K562 (cell line): ENCODE results near the gene NEK2. TPM values are rescaled to one million over a fixed set of nuclear protein-coding genes. Genes with fewer than 3 reads are reported as not detected.

Experiments used
- ATAC-seq: fragments of 200-7000 bp; cut with Tn5 transposase; 3 replicates; pipeline ENCODE4 v1.9.1; 2020; ENCODE audit warnings: moderate library complexity
- BruUV-seq: library from RNA; stranded (reverse); fragments of 400-500 nt; replicated peaks from 2 replicates; lab custom pipeline; 2021; lab: Mats Ljungman, UMichigan
- CTCF ChIA-PET: fragments of 300-600 bp; formaldehyde crosslinking; extraction: SDS; loops from one replicate; lab custom pipeline; 2021; ENCODE audit warnings: low intra/inter-chr PET ratio; lab: Yijun Ruan, JAX
- POLR2A ChIA-PET: fragments of 300-600, 350-650 bp; sonication (Branson Sonifier 250); formaldehyde crosslinking; extraction: SDS; loops from one replicate; lab custom pipeline; 2021; ENCODE audit warnings: antibody characterized with exemption, inconsistent platforms; lab: Yijun Ruan, JAX
- DNase-seq, 4 experiments: peaks; one replicate each; pipeline versions ENCODE4 v3.0.0 to v3.0.0-alpha.2; 2011 to 2018; ENCODE audit warnings: low spot score in 3 of 4, mixed read lengths in 3 of 4; ENCODE audit errors: extremely low read depth in 1 of 4
- FAIRE-seq: peaks from 2 replicates; lab custom pipeline; 2011; peaks lifted over from hg19 to GRCh38; lab: Jason Lieb, UNC
- H2AFZ ChIP-seq: 2 replicates; pipeline ENCODE4 v1.6.0; 2011; ENCODE audit warnings: low read depth, low read length, control low read depth, inconsistent platforms
- H3K27ac ChIP-seq: fragments of 200-600 bp; 3 replicates; pipeline ENCODE4 v1.8.0; 2011; ENCODE audit warnings: low read depth, mild to moderate bottlenecking, control low read depth, inconsistent platforms, low read length, moderate library complexity, mixed read lengths; ENCODE audit errors: extremely low read depth
- H3K27me3 ChIP-seq, 2 experiments: fragments of 300-600 bp in 1 of 2; 2 replicates in 1 of 2; 3 replicates in 1 of 2; pipeline versions ENCODE4 v1.6.0 to v1.8.0; 2011; ENCODE audit warnings: inconsistent platforms in 2 of 2, low read length in 2 of 2, mild to moderate bottlenecking in 1 of 2, mixed read lengths in 1 of 2, moderate library complexity in 1 of 2; ENCODE audit not compliant: control insufficient read depth in 2 of 2, insufficient read depth in 2 of 2
- H3K36me3 ChIP-seq: fragments of 300-600 bp; 3 replicates; pipeline ENCODE4 v1.8.0; 2011; ENCODE audit warnings: mild to moderate bottlenecking, low read length, inconsistent platforms; ENCODE audit not compliant: control insufficient read depth, insufficient read depth
- H3K4me1 ChIP-seq, 2 experiments: fragments of 200-600 bp in 1 of 2; replicated peaks in 1 of 2; 2 replicates in 1 of 2; 3 replicates in 1 of 2; pipeline versions ENCODE4 v1.5.1 to v1.8.0; 2011; ENCODE audit warnings: inconsistent platforms in 2 of 2, low read length in 2 of 2, mild to moderate bottlenecking in 1 of 2, mixed read lengths in 1 of 2, moderate library complexity in 1 of 2; ENCODE audit not compliant: control insufficient read depth in 2 of 2, insufficient read depth in 2 of 2
- H3K4me2 ChIP-seq: 2 replicates; pipeline ENCODE4 v1.6.1; 2011; ENCODE audit warnings: low read length, control low read depth, inconsistent platforms, mixed read lengths; ENCODE audit not compliant: insufficient read depth
- H3K4me3 ChIP-seq: fragments of 200-600 bp; sonication (generic), shearing (Covaris generic); 2 replicates; pipeline ENCODE4 v1.5.1; 2016; ENCODE audit warnings: control low read depth, inconsistent platforms
- H3K79me2 ChIP-seq: fragments of 200-600 bp; 3 replicates; pipeline ENCODE4 v1.8.0; 2011; ENCODE audit warnings: low read length, inconsistent platforms; ENCODE audit not compliant: control insufficient read depth, insufficient read depth
- H3K9ac ChIP-seq, 2 experiments: 2 replicates each; pipeline versions ENCODE4 v1.6.0 to v1.6.1; 2011; ENCODE audit warnings: low read depth in 2 of 2, low read length in 2 of 2, control low read depth in 1 of 2, inconsistent platforms in 1 of 2, mild to moderate bottlenecking in 1 of 2, mixed read lengths in 1 of 2; ENCODE audit not compliant: insufficient read depth in 1 of 2
- H3K9me1 ChIP-seq: one replicate; pipeline ENCODE4 v1.6.0; 2011; ENCODE audit warnings: inconsistent platforms, mild to moderate bottlenecking, low read length, moderate library complexity; ENCODE audit not compliant: control insufficient read depth, insufficient read depth
- H3K9me3 ChIP-seq: replicated peaks from 2 replicates; pipeline ENCODE4 v1.5.1; 2011; ENCODE audit warnings: low read depth, low read length, inconsistent platforms; ENCODE audit not compliant: control insufficient read depth, insufficient read depth
- H4K20me1 ChIP-seq: replicated peaks from 2 replicates; pipeline ENCODE4 v1.6.1; 2011; ENCODE audit warnings: low read length, inconsistent platforms, mixed read lengths; ENCODE audit not compliant: control insufficient read depth, insufficient read depth
- ARID1B ChIP-seq: fragments of 450-650 bp; IDR thresholded peaks from 2 replicates; pipeline ENCODE4 v1.6.1; 2016; ENCODE audit warnings: antibody characterized with exemption, mild to moderate bottlenecking, inconsistent platforms
- CBFA2T2 ChIP-seq: fragments of 450-650 bp; conservative IDR thresholded peaks from 2 replicates; pipeline ENCODE4 v1.6.1; 2017; ENCODE audit warnings: mild to moderate bottlenecking
- CBFA2T3 ChIP-seq: fragments of 450-650 bp; IDR thresholded peaks from 2 replicates; pipeline ENCODE4 v1.6.1; 2017
- CBFB ChIP-seq: sonication (generic); formaldehyde crosslinking; IDR thresholded peaks from 2 replicates; pipeline ENCODE4 v1.4.0; 2020; ENCODE audit warnings: mild to moderate bottlenecking, missing genetic modification reagents
- CTBP1 ChIP-seq: fragments of 450-650 bp; IDR thresholded peaks from 2 replicates; pipeline ENCODE4 v1.6.1; 2016; ENCODE audit warnings: borderline replicate concordance
- DMBX1 ChIP-seq: fragments of 250-450 bp; sonication (Bioruptor Pico); IDR thresholded peaks from 2 replicates; pipeline ENCODE4 v1.8.0; 2022; ENCODE audit warnings: inconsistent platforms, mild to moderate bottlenecking, moderate library complexity, borderline replicate concordance
- HBP1 ChIP-seq: fragments of 450-650 bp; formaldehyde crosslinking; IDR thresholded peaks from 2 replicates; pipeline ENCODE4 v1.4.0; 2022; ENCODE audit warnings: missing genetic modification characterization
- HDAC1 ChIP-seq, 2 experiments: fragments of 450-650 bp; IDR thresholded peaks; 2 replicates each; pipeline ENCODE4 v1.6.1; 2016 to 2017; ENCODE audit warnings: inconsistent platforms in 1 of 2, mild to moderate bottlenecking in 1 of 2, moderate library complexity in 1 of 2
- MCM2 ChIP-seq: fragments of 450-650 bp; IDR thresholded peaks from 2 replicates; pipeline ENCODE4 v1.6.1; 2017; ENCODE audit warnings: low read depth, mild to moderate bottlenecking
- PML ChIP-seq: IDR thresholded peaks from 2 replicates; pipeline ENCODE4 v1.6.1; 2012; ENCODE audit warnings: low read length, inconsistent platforms
- SMARCA4 ChIP-seq: fragments of 450-650 bp; IDR thresholded peaks from 2 replicates; pipeline ENCODE4 v1.6.1; 2016
- TCF3 ChIP-seq: sonication (generic); formaldehyde crosslinking; IDR thresholded peaks from 2 replicates; pipeline ENCODE4 v1.4.0; 2020; ENCODE audit warnings: mild to moderate bottlenecking, missing genetic modification reagents
- TEAD4 ChIP-seq, 2 experiments: sonication (generic) in 1 of 2; formaldehyde crosslinking in 1 of 2; IDR thresholded peaks; 2 replicates each; pipeline versions ENCODE4 v1.6.1 to v1.8.0; 2012 to 2022; ENCODE audit warnings: borderline replicate concordance in 1 of 2, inconsistent platforms in 1 of 2, low read length in 1 of 2, mild to moderate bottlenecking in 1 of 2, missing genetic modification reagents in 1 of 2
- XRCC4 ChIP-seq: IDR thresholded peaks from one replicate; pipeline ENCODE4 v1.6.1; 2011; ENCODE audit not compliant: insufficient read depth, insufficient read length; ENCODE audit errors: extremely low read depth
- ZBTB12 ChIP-seq: fragments of 250-450 bp; sonication (Bioruptor Pico); IDR thresholded peaks from 2 replicates; pipeline ENCODE4 v1.4.0; 2020
- ZEB2 ChIP-seq: fragments of 450-650 bp; IDR thresholded peaks from 2 replicates; pipeline ENCODE4 v1.6.1; 2016
- ZNF23 ChIP-seq: fragments of 250-450 bp; sonication (Bioruptor Pico); IDR thresholded peaks from 2 replicates; pipeline ENCODE4 v1.4.0; 2020; ENCODE audit warnings: mild to moderate bottlenecking
- ZNF592 ChIP-seq: fragments of 450-650 bp; IDR thresholded peaks from 2 replicates; pipeline ENCODE4 v1.6.1; 2017; ENCODE audit warnings: antibody characterized with exemption, mild to moderate bottlenecking
- WGBS: fragments of 100-300 bp; shearing (Covaris generic); methylation state at CpG from one replicate; pipeline ENCODE4 v1.1.6; 2016; ENCODE audit warnings: low coverage, mixed read lengths; ENCODE audit not compliant: insufficient coverage; ENCODE audit errors: missing lambda C conversion rate; 5-methylcytosine and 5-hydroxymethylcytosine counted together
- in situ Hi-C: fragments of 300-500 bp; cut with MboI; formaldehyde crosslinking; loops from 4 replicates; pipeline ENCODE4 v1.15.0; 2018; ENCODE audit warnings: inconsistent platforms, mixed read lengths
- intact Hi-C: fragments of 100-400 bp; cut with micrococcal nuclease; formaldehyde crosslinking; loops from 2 replicates; pipeline ENCODE4 v1.14.2; 2022
- polyA plus RNA-seq, 8 experiments: library from polyadenylated mRNA; depleted of rRNA in 4 of 8; stranded (reverse) in 5 of 8; unstranded in 3 of 8; fragments of >200 nt; fragmentation: Nextera tagmentation in 2 of 8; fragmentation: Illumina TruSeq in 1 of 8; extraction: Ambion mirVana in 2 of 8; extraction: Trizol in 1 of 8; gene quantifications; 2 replicates each; pipeline versions ENCODE4 v1.2.1 to v1.2.3, GENCODE V29; 2011 to 2014; ENCODE audit warnings: inconsistent platforms in 1 of 8, missing spikeins in 1 of 8
- total RNA-seq, 7 experiments: library from RNA; depleted of rRNA in 6 of 7; stranded (reverse); fragments of >200 nt in 6 of 7; fragmentation: Illumina TruSeq in 2 of 7; extraction: Trizol in 2 of 7; gene quantifications; 2 replicates each; pipeline versions ENCODE4 v1.2.1 to v1.2.3, GENCODE V29; 2011 to 2021; ENCODE audit warnings: low replicate concordance in 1 of 7

NEK2 gene
- total and polyA plus RNA-seq, 9 of the 15 experiments (the other 6 are each of a cell fraction or from before 2014, with no cell fraction given) = 30.0 to 74.7 (median 66.4) TPM

DNA sequence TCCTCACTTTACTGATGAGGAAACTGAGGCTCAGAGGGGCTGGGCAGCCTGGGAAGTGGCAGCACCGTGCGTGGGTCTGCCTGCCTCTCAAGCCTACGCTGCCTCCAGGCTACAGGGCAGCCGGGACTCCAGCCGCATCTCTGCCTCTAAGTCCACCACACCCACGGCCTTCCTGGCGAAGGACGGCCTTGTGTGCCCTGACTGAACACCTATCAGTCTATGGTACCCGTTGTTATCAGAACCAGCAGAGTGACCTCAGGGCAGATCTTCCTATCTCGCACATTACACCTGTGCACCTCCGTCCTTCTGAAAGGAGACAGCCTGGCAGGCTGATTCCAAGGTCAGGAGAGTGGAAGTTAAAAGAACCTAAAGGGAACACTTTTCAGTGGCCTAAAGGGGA lies 60.8 kb downstream of the NEK2 start:
- H3K9me1 ChIP-seq = peaks cover 3% of the 10 kb centered on the region
- no peaks in the 10 kb centered on the region for H3K79me2 ChIP-seq
- no peaks in the 10 kb centered on the region for H3K9me3 ChIP-seq
- ATAC-seq (peak; percentile 3; the same call in 1 of the 3 replicates), DNase-seq (peak; percentile 48 to 80 (median 76)), FAIRE-seq (peak; percentile 76)
- H3K4me2 ChIP-seq = peak overlapping the region; percentile 67
- peaks cover 60 to 64% of the 10 kb centered on the region in 2 experiments for H3K4me1 ChIP-seq
- ChIA-PET POLR2A (interaction anchor here (1.3 to 2.2 kb wide), 3 partner anchors 8 to 16 kb away, joined by 6 to 13 read pairs (median 10); no protein-coding TSS in a partner anchor), CTCF (no interaction called here)
- intact Hi-C loops = no loop called here
- WGBS = 16% methylated on average over 11 of the region's 11 CpGs
- BruUV-seq = no TSS peak
- H3K27me3 ChIP-seq = no peaks in the 10 kb centered on the region; a peak in 1 of 5 replicates
- no peaks in the 10 kb centered on the region for H4K20me1 ChIP-seq
- in situ Hi-C loops = no loop called here
- H3K27ac ChIP-seq = peak overlapping the region; percentile 39; the same call in 2 of the 3 replicates
- no peak overlapping the region for H3K4me3 ChIP-seq
- H3K9ac ChIP-seq = peak overlapping the region; percentile 45 to 83; a peak in 3 of 4 replicates
- no peaks in the 10 kb centered on the region for H3K36me3 ChIP-seq
- peak overlapping the region; percentile 85 for H2AFZ ChIP-seq
- TF ChIP-seq CTBP1 = peak; percentile 62; the same call in 1 of the 2 replicates
- no peak for TF ChIP-seq MCM2
- TF ChIP-seq ZEB2 = peak; percentile 70
- peak; percentile 92 for TF ChIP-seq CBFA2T3
- peak; percentile 87 for TF ChIP-seq CBFA2T2
- TF ChIP-seq DMBX1 = peak; percentile 57
- TF ChIP-seq ZNF592 = peak; percentile 37; the same call in 1 of the 2 replicates
- 0 out of 2 replicates have a peak, but pooled peaks have one; percentile 54 for TF ChIP-seq CBFB (CRISPR knock-in tag)
- no peak; the same call in 1 of the 2 replicates for TF ChIP-seq PML
- no peak for TF ChIP-seq HBP1 (CRISPR knock-in tag)
- TF ChIP-seq TEAD4 (IDR thresholded peaks at IDR 0.05; ENCODE audit: low read length) = peak; percentile 88
- TF ChIP-seq TEAD4 (CRISPR knock-in tag; IDR thresholded peaks at IDR 0.05; ENCODE audit: borderline replicate concordance) = no peak
- TF ChIP-seq ZBTB12 (CRISPR knock-in tag) = no peak
- TF ChIP-seq ZNF23 = 0 out of 2 replicates have a peak, but pooled peaks have one; percentile 31
- TF ChIP-seq XRCC4 = no peak
- peak; percentile 85 for TF ChIP-seq TCF3 (CRISPR knock-in tag)
- TF ChIP-seq SMARCA4 = peak; percentile 40
- peak in 1 of 2 experiments; percentile 36; a peak in 1 of 4 replicates for TF ChIP-seq HDAC1 (IDR thresholded peaks at IDR 0.05)
- TF ChIP-seq ARID1B = peak; percentile 79
